Transverse colon (tissue), 4 donors: ENCODE results near the gene AKT1S1.

Experiments
- CTCF ChIP-seq, 5 experiments: fragments of 200-600 bp in 3 of 5; fragments of 450-650 bp in 2 of 5; sonication (generic) in 3 of 5; IDR thresholded peaks; 1 replicate in 2 of 5; 2 replicates in 3 of 5; pipeline ENCODE4 v1.5.1; 2016 to 2017; ENCODE audit warnings: antibody characterized with exemption in 5 of 5, inconsistent platforms in 3 of 5, mild to moderate bottlenecking in 2 of 5, moderate library complexity in 1 of 5
- POLR2AphosphoS5 ChIP-seq, 3 donors: sonication (generic); formaldehyde crosslinking; IDR thresholded peaks; one replicate each; pipeline ENCODE4 v1.6.1; 2016; ENCODE audit warnings: antibody characterized with exemption in 3 of 3

DNA sequence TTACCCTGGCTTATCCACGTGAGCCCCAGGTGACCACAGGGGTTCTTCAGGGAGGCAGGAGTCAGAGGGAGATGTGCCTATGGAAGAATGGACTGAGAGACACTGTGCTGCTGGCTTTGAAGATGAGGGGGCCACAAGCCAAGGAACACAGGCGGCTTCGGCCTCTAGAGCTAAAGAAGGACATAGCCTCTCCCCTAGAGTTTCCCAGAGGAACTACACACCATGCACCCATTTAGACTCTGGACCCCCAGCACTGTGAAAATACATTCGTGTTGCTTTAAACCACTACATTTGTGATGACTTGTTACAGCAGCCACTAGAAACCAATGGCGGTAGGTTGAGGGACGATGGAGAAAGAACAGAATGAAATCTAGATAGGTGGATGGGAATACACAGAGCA lies 38.1 kb upstream of the AKT1S1 start:
- TF ChIP-seq CTCF (IDR thresholded peaks at IDR 0.05) = no peak
- no peak for TF ChIP-seq POLR2AphosphoS5 (IDR thresholded peaks at IDR 0.05)
